Measurements from ENCODE around the gene CEP57L1. TPM values are rescaled to one million over a fixed set of nuclear protein-coding genes. Genes with fewer than 3 reads are reported as not detected.

The CEP57L1 gene
- total and polyA plus RNA-seq, 10 of the 15 experiments (the other 5 are each of a cell fraction or from before 2014, with no cell fraction given), result 12.7 to 30.5 (median 21.9) TPM

- no peaks in the 10 kb centered on the region for H3K36me3 ChIP-seq (ENCODE audit: control insufficient read depth in 2 of 2, insufficient read depth in 2 of 2, low read length in 1 of 2)
- peak within 1 kb of the TSS; percentile 100 for H2AFZ ChIP-seq (ENCODE audit: control insufficient read depth, low read depth, low read length)
- RAD21 ChIA-PET (ENCODE audit: unreplicated experiment), result interaction anchor here (0.9 to 2.6 kb wide), 10 partner anchors 10 to 288 kb away, joined by 3 to 11 read pairs (median 4); partner anchors contain the start of gene CD164
- FAIRE-seq (no peak), ATAC-seq (peak; percentile 88), DNase-seq (ENCODE audit: low read depth, low spot score) (peak; percentile 43)
- H3K4me2 ChIP-seq (ENCODE audit: control insufficient read depth, insufficient read depth), result peak within 1 kb of the TSS; percentile 81
- no peaks in the 10 kb centered on the region for H4K20me1 ChIP-seq (ENCODE audit: control insufficient read depth, insufficient read depth)
- H3K4me3 ChIP-seq, result peak within 1 kb of the TSS; percentile 90
- H3K27me3 ChIP-seq (replicated peaks in 1 of 2; ENCODE audit: control insufficient read depth in 2 of 2, insufficient read depth in 2 of 2, low read length in 1 of 2), result no peaks in the 10 kb centered on the region
- BruUV-seq (replicated peaks), result no TSS peak
- CTCF ChIA-PET, result interaction anchor here (0.9 to 8.5 kb wide), 7 partner anchors 9 to 347 kb away, joined by 3 to 38 read pairs (median 8); partner anchors contain the start of gene CD164
- peak within 1 kb of the TSS; percentile 91 for H3K9ac ChIP-seq (ENCODE audit: control insufficient read depth, insufficient read depth, low read length)
- intact Hi-C loops (cut with micrococcal nuclease; ENCODE audit: unreplicated experiment) (loop anchor here (2.0 to 5.0 kb wide), 2 partner anchors 288 to 363 kb away; partner anchors contain the start of genes CD164 and MICAL1), in situ Hi-C loops (cut with MboI) (loop anchor here (5.0 kb wide), 1 partner anchor 288 kb away; the partner anchor contains the start of gene CD164)
- POLR2A ChIA-PET, result interaction anchor here (0.6 to 2.3 kb wide), 16 partner anchors 9 to 1046 kb away, joined by 3 to 10 read pairs (median 5); partner anchors contain the start of gene CD164
- no peaks in the 10 kb centered on the region for H3K9me3 ChIP-seq (replicated peaks; ENCODE audit: control insufficient read depth, insufficient read depth, low read length)
- no peaks in the 10 kb centered on the region for H3K4me1 ChIP-seq (ENCODE audit: control insufficient read depth, insufficient read depth, low read length)
- peaks cover 10% of the 10 kb centered on the region for H3K79me2 ChIP-seq (ENCODE audit: control insufficient read depth, insufficient read depth, low read length)
- peak within 1 kb of the TSS; percentile 94 for H3K27ac ChIP-seq (ENCODE audit: control insufficient read depth, insufficient read depth)
- SMC1A ChIA-PET (ENCODE audit: uncharacterized antibody, unreplicated experiment), result interaction anchor here (0.7 to 3.4 kb wide), 8 partner anchors 8 to 93 kb away, joined by 3 to 24 read pairs (median 7); no protein-coding TSS in a partner anchor
- WGBS (ENCODE audit: insufficient coverage, insufficient replicate concordance, low lambda C conversion rate, missing lambda C conversion rate), result 1% methylated on average over 40 of the region's 62 CpGs
- TF ChIP-seq IRF5 (IDR thresholded peaks at IDR 0.05; ENCODE audit: borderline replicate concordance) (no peak), FOS (IDR thresholded peaks at IDR 0.05; ENCODE audit: borderline replicate concordance, extremely low read depth, insufficient read length) (no peak), RFX5 (IDR thresholded peaks at IDR 0.05; ENCODE audit: low read depth, low read length) (no peak), KLF5 (IDR thresholded peaks at IDR 0.05; ENCODE audit: partially characterized antibody) (peak; percentile 34), PKNOX1 (IDR thresholded peaks at IDR 0.05) (0 out of 2 replicates have a peak, but pooled peaks have one; percentile 15), RELB (IDR thresholded peaks at IDR 0.05; ENCODE audit: low read depth) (no peak), ASH2L (IDR thresholded peaks at IDR 0.05; ENCODE audit: borderline replicate concordance, low read depth) (0 out of 2 replicates have a peak, but pooled peaks have one; percentile 5), DPF2 (IDR thresholded peaks at IDR 0.05) (peak; percentile 95), GATAD2B (conservative IDR thresholded peaks at IDR 0.05; ENCODE audit: low read depth) (peak; percentile 99), SRF (IDR thresholded peaks at IDR 0.05; ENCODE audit: low read depth in 2 of 2, low read length in 2 of 2) (no peak), SPI1 (IDR thresholded peaks at IDR 0.05; ENCODE audit: borderline replicate concordance, insufficient read depth, low read depth, low read length) (no peak), MXI1 (IDR thresholded peaks at IDR 0.05; ENCODE audit: low read depth, low read length) (no peak; the same call in none of the 2 replicates), TCF3 (IDR thresholded peaks at IDR 0.05; ENCODE audit: borderline replicate concordance, insufficient read depth, low read depth, low read length) (0 out of 2 replicates have a peak, but pooled peaks have one; percentile 6), HDAC6 (IDR thresholded peaks at IDR 0.05; ENCODE audit: unreplicated experiment) (no peak), POLR2A (IDR thresholded peaks at IDR 0.05; ENCODE audit: low read depth, low read length) (peak; percentile 79), ZNF217 (IDR thresholded peaks at IDR 0.05) (peak; percentile 58; the same call in 1 of the 2 replicates), BACH1 (IDR thresholded peaks at IDR 0.05; ENCODE audit: borderline replicate concordance) (peak; percentile 90)
Observed at GRCh38 chr6:109094416-109095035, 781 bp upstream of the CEP57L1 start, which contains the start of gene SESN1. SESN1 (minus strand) TSS chr6:109094846; CDS start chr6:109094073, 773 bp downstream.
